ENCODE data around the gene PRSS36. TPM values are rescaled to one million over a fixed set of nuclear protein-coding genes. Genes with fewer than 3 reads are reported as not detected.

Gene PRSS36
- total and polyA plus RNA-seq, 7 donors = 0.83 to 10.2 (median 4.7) TPM

DNA sequence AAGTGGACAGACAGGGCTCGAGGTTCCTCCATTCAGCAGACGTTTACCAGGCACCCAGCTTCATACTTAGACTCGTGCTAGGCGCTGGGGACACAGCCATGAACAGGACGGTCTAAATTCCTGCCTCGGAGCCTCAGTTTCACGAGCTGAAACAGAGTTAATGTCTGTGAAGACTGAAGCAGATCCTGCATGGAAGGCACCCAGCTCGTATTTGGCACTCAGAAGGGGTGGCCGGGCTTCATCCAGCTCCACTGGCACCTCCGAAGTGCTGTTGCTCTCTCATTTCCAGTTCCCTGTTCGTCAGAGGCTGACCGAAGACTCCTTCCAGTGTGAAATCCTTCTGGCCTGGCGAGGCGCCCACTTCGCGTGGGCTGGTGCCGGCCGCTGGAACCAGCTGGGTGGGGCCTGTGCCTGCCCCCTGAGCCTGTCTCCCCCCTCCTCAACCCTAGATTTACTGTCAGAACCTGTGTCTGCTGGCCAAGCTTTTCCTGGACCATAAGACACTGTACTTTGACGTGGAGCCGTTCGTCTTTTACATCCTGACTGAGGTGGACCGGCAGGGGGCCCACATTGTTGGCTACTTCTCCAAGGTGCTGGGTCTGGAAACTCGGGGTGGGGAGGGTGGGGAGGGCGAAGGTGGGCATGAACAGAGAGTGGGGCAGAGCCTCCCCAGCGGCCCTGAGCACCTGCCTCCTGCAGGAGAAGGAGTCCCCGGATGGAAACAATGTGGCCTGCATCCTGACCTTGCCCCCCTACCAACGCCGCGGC lies 20.1 kb downstream of the PRSS36 start:
- Histone ChIP-seq H3K27ac (peak overlapping the region; percentile 48 to 67 (median 60)), H3K4me3 (no peak overlapping the region), H3K27me3 (peaks cover 0 to 6% (median 4%) of the 10 kb centered on the region in 3 donors), H3K36me3 (peaks cover 47 to 74% (median 51%) of the 10 kb centered on the region in 4 donors), H3K9me3 (no peaks in the 10 kb centered on the region), H3K4me1 (peaks cover 0 to 22% (median 6%) of the 10 kb centered on the region in 4 donors)
- peak; percentile 77 for DNase-seq
- no peak for TF ChIP-seq CTCF (IDR thresholded peaks at IDR 0.05)
- TF ChIP-seq POLR2A (IDR thresholded peaks at IDR 0.05) = no peak
- TF ChIP-seq POLR2AphosphoS5 (IDR thresholded peaks at IDR 0.05) = peak in 1 of 4 donors; percentile 17
- 21 to 58% methylated on average over 29 of the region's 29 CpGs for WGBS, 2 donors
- intact Hi-C loops (cut with DNase I) = no loop called here

DNA sequence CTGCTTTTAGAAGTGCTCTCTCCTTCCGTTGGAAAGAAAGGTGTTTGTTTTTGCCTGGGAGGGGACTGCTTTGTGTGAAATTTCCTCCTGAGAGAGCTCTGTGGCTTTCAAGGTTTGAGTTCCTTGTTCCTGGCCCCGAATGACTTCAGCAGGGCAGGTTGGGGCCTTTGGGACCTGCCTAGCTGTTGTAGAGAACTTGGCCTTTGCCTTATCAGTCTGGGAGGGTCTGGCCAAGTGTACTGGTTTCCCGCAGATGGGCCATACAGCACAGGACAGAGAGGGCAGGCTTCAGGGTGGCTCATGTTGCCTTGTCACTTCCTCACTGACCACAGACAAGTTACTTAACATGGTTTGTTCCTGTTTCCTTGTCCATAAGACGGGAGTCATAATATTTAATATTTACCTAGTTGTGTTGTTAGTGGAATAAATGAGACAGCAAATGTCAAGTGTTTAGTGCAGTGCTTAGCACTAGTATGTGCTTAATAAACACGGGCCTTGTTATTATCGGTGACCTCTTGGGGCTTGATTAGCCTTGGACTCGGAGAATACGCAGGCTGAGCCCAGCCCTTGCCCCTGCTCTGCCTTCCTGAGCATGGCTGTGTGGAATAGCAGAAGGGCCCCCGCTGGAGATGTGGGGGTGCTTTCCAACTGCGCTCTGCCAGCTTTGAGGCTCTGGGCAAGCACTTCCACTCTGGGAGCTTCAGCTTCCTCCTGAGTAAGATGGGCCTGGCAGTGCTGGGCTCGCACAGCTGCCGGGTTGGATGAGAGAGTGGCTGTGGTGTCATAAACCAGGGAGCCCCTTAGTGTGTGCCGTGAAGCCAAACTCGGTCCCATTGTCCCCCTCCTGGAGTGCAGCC lies 20.9 kb downstream of the PRSS36 start:
- WGBS, 2 donors = 19 to 49% methylated on average over 14 of the region's 14 CpGs
- peaks cover 0 to 16% (median 5%) of the 10 kb centered on the region in 4 donors for H3K4me1 ChIP-seq
- DNase-seq = no peak
- no peak overlapping the region for H3K4me3 ChIP-seq
- no peaks in the 10 kb centered on the region for H3K27me3 ChIP-seq
- no peaks in the 10 kb centered on the region for H3K9me3 ChIP-seq
- intact Hi-C loops (cut with DNase I) = no loop called here
- TF ChIP-seq EP300 (IDR thresholded peaks at IDR 0.05) = no peak
- TF ChIP-seq CTCF (IDR thresholded peaks at IDR 0.05) = no peak
- peak in 2 of 4 donors; percentile 12 to 37 for TF ChIP-seq POLR2AphosphoS5 (IDR thresholded peaks at IDR 0.05)
- peak in 1 of 2 donors; percentile 49 for TF ChIP-seq POLR2A (IDR thresholded peaks at IDR 0.05)
- H3K27ac ChIP-seq = peak overlapping the region; percentile 48 to 67 (median 60)
- H3K36me3 ChIP-seq = peaks cover 47 to 80% (median 51%) of the 10 kb centered on the region in 4 donors

GRCh38 chr16:31127182-31127581 lies 22.7 kb downstream of the PRSS36 start:
- TF ChIP-seq CTCF (IDR thresholded peaks at IDR 0.05) (no peak), EP300 (IDR thresholded peaks at IDR 0.05) (no peak), POLR2AphosphoS5 (IDR thresholded peaks at IDR 0.05) (no peak), POLR2A (IDR thresholded peaks at IDR 0.05) (no peak)
- Histone ChIP-seq H3K9me3 (no peaks in the 10 kb centered on the region), H3K27ac (no peak overlapping the region), H3K36me3 (peaks cover 48 to 94% (median 51%) of the 10 kb centered on the region in 4 donors), H3K27me3 (no peaks in the 10 kb centered on the region), H3K4me1 (peaks cover 0 to 15% (median 5%) of the 10 kb centered on the region in 4 donors), H3K4me3 (no peak overlapping the region)
- no peak for DNase-seq
- 93 to 95% methylated on average over 13 of the region's 13 CpGs for WGBS, 2 donors
- intact Hi-C loops (cut with DNase I) = no loop called here

- H3K4me3 ChIP-seq = no peak overlapping the region
These were observed 24.0 kb downstream of the PRSS36 start for GRCh38 chr16:31125844-31126243.

More at GRCh38 chr16:31125844-31126243, 24.0 kb downstream of the PRSS36 start:
- H3K4me1 ChIP-seq = peaks cover 0 to 15% (median 5%) of the 10 kb centered on the region in 4 donors
- WGBS, 2 donors = 92 to 96% methylated on average over 3 of the region's 3 CpGs
- no peak overlapping the region for H3K27ac ChIP-seq
- intact Hi-C loops (cut with DNase I) = no loop called here
- no peaks in the 10 kb centered on the region for H3K27me3 ChIP-seq
- no peak for DNase-seq
- no peak for TF ChIP-seq CTCF (IDR thresholded peaks at IDR 0.05)
- no peak for TF ChIP-seq EP300 (IDR thresholded peaks at IDR 0.05)
- no peak for TF ChIP-seq POLR2A (IDR thresholded peaks at IDR 0.05)
- no peaks in the 10 kb centered on the region for H3K9me3 ChIP-seq
- H3K36me3 ChIP-seq = peaks cover 38 to 94% (median 50%) of the 10 kb centered on the region in 4 donors

All from sigmoid colon (tissue), 7 donors.